CD4-positive, alpha-beta memory T cell (primary cell): Measurements from ENCODE around the gene PTPRD. TPM values are rescaled to one million over a fixed set of nuclear protein-coding genes. Genes with fewer than 3 reads are reported as not detected.

Source experiments
- CTCF ChIA-PET: fragments of 350-600 bp; sonication (Branson Sonifier 250); formaldehyde crosslinking; loops from one replicate; lab custom pipeline; 2021; ENCODE audit warnings: inconsistent platforms; ENCODE audit not compliant: partially characterized antibody; lab: Charles Lee
- POLR2A ChIA-PET: fragments of 350-600 bp; sonication (Branson Sonifier 250); formaldehyde crosslinking; loops from one replicate; lab custom pipeline; 2021; ENCODE audit not compliant: partially characterized antibody; lab: Charles Lee
- DNase-seq, 5 donors: peaks; one replicate each; pipeline versions ENCODE4 v3.0.0 to v3.0.0-alpha.2; 2020 to 2022; ENCODE audit warnings: mixed read lengths in 1 of 5
- H3K27ac ChIP-seq: one replicate; pipeline ENCODE4 v1.7.0; 2013; ENCODE audit warnings: low read depth, low read length
- H3K27me3 ChIP-seq: 2 replicates; pipeline ENCODE4 v1.7.0; 2013; ENCODE audit warnings: mild to moderate bottlenecking, low read length, moderate library complexity; ENCODE audit not compliant: insufficient read depth
- H3K36me3 ChIP-seq: 2 replicates; pipeline ENCODE4 v1.7.0; 2013; ENCODE audit warnings: mild to moderate bottlenecking, low read length, moderate library complexity; ENCODE audit not compliant: insufficient read depth
- H3K4me1 ChIP-seq: 2 replicates; pipeline ENCODE4 v1.7.0; 2013; ENCODE audit warnings: mild to moderate bottlenecking, low read length, moderate library complexity; ENCODE audit not compliant: insufficient read depth
- H3K4me3 ChIP-seq, 2 donors: one replicate each; pipeline ENCODE4 v1.7.0; 2013; ENCODE audit warnings: low read length in 2 of 2, mild to moderate bottlenecking in 1 of 2
- H3K9me3 ChIP-seq, 2 donors: one replicate each; pipeline ENCODE4 v1.7.0; 2013; ENCODE audit warnings: low read length in 2 of 2, control low read depth in 1 of 2; ENCODE audit not compliant: control insufficient read depth in 1 of 2
- H3K27ac Mint-ChIP-seq, 7 donors: one replicate each; pipeline ENCODE4 v1.8.0; 2020 to 2021; ENCODE audit warnings: mixed read lengths in 7 of 7, mild to moderate bottlenecking in 6 of 7, inconsistent platforms in 3 of 7, moderate library complexity in 3 of 7
- H3K27me3 Mint-ChIP-seq, 2 donors: one replicate each; pipeline ENCODE4 v1.8.0; 2020 to 2021; ENCODE audit warnings: mixed read lengths in 2 of 2
- H3K36me3 Mint-ChIP-seq, 2 donors: one replicate each; pipeline ENCODE4 v1.8.0; 2020 to 2021; ENCODE audit warnings: mixed read lengths in 2 of 2, inconsistent platforms in 1 of 2, mild to moderate bottlenecking in 1 of 2
- H3K4me1 Mint-ChIP-seq, 4 donors: one replicate each; pipeline ENCODE4 v1.8.0; 2020 to 2021; ENCODE audit warnings: mixed read lengths in 4 of 4, mild to moderate bottlenecking in 1 of 4
- H3K4me3 Mint-ChIP-seq, 8 donors: one replicate each; pipeline ENCODE4 v1.8.0; 2020 to 2021; ENCODE audit warnings: mixed read lengths in 8 of 8, mild to moderate bottlenecking in 7 of 8, moderate library complexity in 6 of 8, inconsistent platforms in 3 of 8
- H3K9me3 Mint-ChIP-seq, 8 donors: one replicate each; pipeline ENCODE4 v1.8.0; 2020 to 2021; ENCODE audit warnings: mixed read lengths in 8 of 8, mild to moderate bottlenecking in 5 of 8, inconsistent platforms in 3 of 8, moderate library complexity in 1 of 8
- intact Hi-C: fragments of 100-400 bp; cut with micrococcal nuclease; formaldehyde crosslinking; loops from one replicate; pipeline ENCODE4 v1.15.1; 2023
- polyA plus RNA-seq, 2 donors: library from polyadenylated mRNA; unstranded; fragments of 300-500 nt; fragmentation: Illumina TruSeq; gene quantifications; one replicate each; pipeline ENCODE4 v1.2.3, GENCODE V29; 2021
- total RNA-seq, 2 experiments: library from RNA; stranded (reverse); gene quantifications; one replicate each; pipeline ENCODE4 v1.2.3, GENCODE V29; 2021

The PTPRD gene
- total and polyA plus RNA-seq, 4 experiments from 2014 or later, result not detected

DNA sequence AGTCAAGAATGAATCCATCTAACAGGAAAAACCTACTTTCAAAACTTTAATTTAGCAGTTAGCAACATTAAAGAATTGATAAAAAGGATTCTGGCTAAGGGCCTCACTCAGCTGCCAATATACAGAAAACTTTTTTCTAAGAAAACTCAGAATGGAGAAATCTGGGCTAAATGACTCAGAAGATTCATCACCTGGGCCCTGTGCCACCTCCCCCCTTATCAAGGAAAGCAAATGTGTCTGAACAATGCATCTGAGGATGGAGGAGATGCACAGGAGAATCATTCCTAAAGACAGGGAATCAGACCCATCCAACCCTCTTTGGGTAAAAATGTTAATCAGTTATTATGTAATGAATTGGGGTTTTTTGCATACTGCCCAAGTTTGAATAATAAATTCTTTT, 2221.2 kb downstream of the PTPRD start:
- no peaks in the 10 kb centered on the region for H3K4me1 Mint-ChIP-seq
- Histone ChIP-seq H3K36me3 (no peaks in the 10 kb centered on the region), H3K27ac (no peak overlapping the region), H3K9me3 (no peaks in the 10 kb centered on the region), H3K4me1 (no peaks in the 10 kb centered on the region), H3K4me3 (no peak overlapping the region), H3K27me3 (no peaks in the 10 kb centered on the region)
- no peaks in the 10 kb centered on the region for H3K36me3 Mint-ChIP-seq
- ChIA-PET CTCF (no interaction called here), POLR2A (no interaction called here)
- intact Hi-C loops, result no loop called here
- H3K9me3 Mint-ChIP-seq, result no peaks in the 10 kb centered on the region
- no peak overlapping the region for H3K27ac Mint-ChIP-seq
- H3K4me3 Mint-ChIP-seq, result no peak overlapping the region
- no peak for DNase-seq
- no peaks in the 10 kb centered on the region for H3K27me3 Mint-ChIP-seq

DNA sequence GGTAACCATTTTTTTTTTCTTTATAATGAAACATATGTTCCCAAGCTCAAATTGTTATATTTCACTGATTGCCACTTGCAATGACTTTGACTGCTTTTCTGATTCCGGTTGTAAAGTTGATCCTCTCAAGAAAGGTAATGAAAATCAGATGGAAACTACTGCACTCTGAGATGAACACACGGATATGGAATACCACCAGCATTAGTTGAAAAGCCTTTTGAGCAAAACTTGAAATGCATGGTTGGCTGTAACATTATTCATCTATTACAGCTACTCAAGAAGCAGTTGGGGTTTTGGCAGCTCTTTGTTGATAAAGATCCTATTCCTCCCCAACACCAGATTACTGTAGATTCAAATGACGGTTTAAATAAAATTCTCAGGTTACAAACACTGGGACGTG, 2221.7 kb downstream of the PTPRD start:
- Histone ChIP-seq H3K9me3 (no peaks in the 10 kb centered on the region), H3K36me3 (no peaks in the 10 kb centered on the region), H3K27me3 (no peaks in the 10 kb centered on the region), H3K27ac (no peak overlapping the region), H3K4me3 (no peak overlapping the region), H3K4me1 (no peaks in the 10 kb centered on the region)
- ChIA-PET POLR2A (no interaction called here), CTCF (no interaction called here)
- Mint-ChIP-seq H3K4me1 (no peaks in the 10 kb centered on the region), H3K4me3 (no peak overlapping the region), H3K36me3 (no peaks in the 10 kb centered on the region), H3K27ac (no peak overlapping the region), H3K27me3 (no peaks in the 10 kb centered on the region), H3K9me3 (no peaks in the 10 kb centered on the region)
- DNase-seq, result no peak
- intact Hi-C loops, result no loop called here

DNA sequence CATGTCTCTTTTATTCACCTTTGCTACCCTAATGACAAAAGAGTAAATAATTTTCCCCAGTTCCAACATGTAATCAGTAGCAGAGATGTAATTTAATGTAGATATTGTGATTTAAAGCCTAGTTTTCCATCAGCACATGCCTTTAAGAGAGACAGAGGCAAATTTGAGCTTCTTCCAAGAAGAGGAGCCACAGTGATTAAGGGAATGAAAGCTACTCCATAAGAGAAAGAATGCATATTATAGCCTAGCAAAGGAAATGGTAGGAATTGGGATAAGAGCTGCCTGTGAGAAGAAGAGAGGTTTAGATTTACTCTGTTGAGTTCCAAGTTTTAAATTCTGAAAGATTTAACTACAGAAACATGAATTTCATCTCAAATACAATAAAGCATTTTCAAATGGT, 2222.2 kb downstream of the PTPRD start:
- Mint-ChIP-seq H3K4me1 (no peaks in the 10 kb centered on the region), H3K9me3 (no peaks in the 10 kb centered on the region), H3K4me3 (no peak overlapping the region), H3K27me3 (no peaks in the 10 kb centered on the region), H3K27ac (no peak overlapping the region), H3K36me3 (no peaks in the 10 kb centered on the region)
- ChIA-PET CTCF (no interaction called here), POLR2A (no interaction called here)
- DNase-seq, result no peak
- intact Hi-C loops, result no loop called here
- H3K27me3 ChIP-seq, result no peaks in the 10 kb centered on the region
- H3K4me3 ChIP-seq, result no peak overlapping the region
- no peaks in the 10 kb centered on the region for H3K36me3 ChIP-seq
- H3K4me1 ChIP-seq, result no peaks in the 10 kb centered on the region
- no peak overlapping the region for H3K27ac ChIP-seq
- no peaks in the 10 kb centered on the region for H3K9me3 ChIP-seq

DNA sequence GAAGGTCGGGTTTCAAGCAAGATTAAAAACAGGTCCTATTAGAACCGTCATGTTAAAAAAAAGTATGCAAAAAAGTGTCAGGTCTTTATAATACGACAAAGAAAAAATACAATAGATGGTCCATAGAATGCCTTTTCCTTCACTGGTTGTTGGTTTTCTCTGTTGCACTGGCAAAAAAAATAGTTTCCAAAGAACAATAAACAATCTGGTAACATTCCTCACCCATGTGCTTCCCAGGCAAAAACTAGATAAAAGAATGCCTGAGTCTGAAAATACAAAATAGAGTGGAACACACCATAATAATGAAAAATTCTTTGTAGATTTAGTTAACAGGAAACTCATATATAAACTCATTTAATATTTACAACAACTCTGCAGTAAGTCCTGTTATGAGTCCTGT, 2223.3 kb downstream of the PTPRD start:
- POLR2A ChIA-PET, result no interaction called here
- Histone ChIP-seq H3K4me1 (no peaks in the 10 kb centered on the region), H3K27ac (no peak overlapping the region), H3K36me3 (no peaks in the 10 kb centered on the region), H3K4me3 (no peak overlapping the region), H3K27me3 (no peaks in the 10 kb centered on the region), H3K9me3 (no peaks in the 10 kb centered on the region)
- DNase-seq, result no peak
- Mint-ChIP-seq H3K27ac (no peak overlapping the region), H3K36me3 (no peaks in the 10 kb centered on the region), H3K4me3 (no peak overlapping the region), H3K4me1 (no peaks in the 10 kb centered on the region), H3K27me3 (no peaks in the 10 kb centered on the region), H3K9me3 (no peaks in the 10 kb centered on the region)
- CTCF ChIA-PET, result no interaction called here
- intact Hi-C loops, result no loop called here

DNA sequence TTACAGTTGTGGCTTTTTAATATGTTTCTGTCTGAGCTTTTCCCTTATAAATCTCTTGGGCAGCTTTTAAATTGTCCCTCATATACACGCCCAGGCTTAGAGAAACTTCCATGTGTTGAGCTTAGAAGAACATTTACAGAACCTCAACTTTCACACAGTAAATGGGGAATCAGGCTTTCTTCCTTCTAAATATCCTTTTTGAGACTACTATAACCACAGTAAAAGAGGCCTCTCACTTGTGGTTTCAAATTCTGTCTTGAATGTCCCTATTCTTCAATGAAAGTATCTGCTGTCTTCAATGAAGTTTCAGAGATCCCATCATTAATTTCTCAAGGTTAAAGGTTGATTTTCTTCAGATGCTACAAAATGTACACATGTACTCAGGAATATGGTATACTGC, 2224.7 kb downstream of the PTPRD start:
- CTCF ChIA-PET, result no interaction called here
- Mint-ChIP-seq H3K27me3 (no peaks in the 10 kb centered on the region), H3K27ac (no peak overlapping the region), H3K4me1 (no peaks in the 10 kb centered on the region), H3K4me3 (no peak overlapping the region), H3K9me3 (no peaks in the 10 kb centered on the region), H3K36me3 (no peaks in the 10 kb centered on the region)
- Histone ChIP-seq H3K4me3 (no peak overlapping the region), H3K36me3 (no peaks in the 10 kb centered on the region), H3K9me3 (no peaks in the 10 kb centered on the region), H3K4me1 (no peaks in the 10 kb centered on the region), H3K27me3 (no peaks in the 10 kb centered on the region), H3K27ac (no peak overlapping the region)
- no peak for DNase-seq
- POLR2A ChIA-PET, result no interaction called here
- intact Hi-C loops, result no loop called here

DNA sequence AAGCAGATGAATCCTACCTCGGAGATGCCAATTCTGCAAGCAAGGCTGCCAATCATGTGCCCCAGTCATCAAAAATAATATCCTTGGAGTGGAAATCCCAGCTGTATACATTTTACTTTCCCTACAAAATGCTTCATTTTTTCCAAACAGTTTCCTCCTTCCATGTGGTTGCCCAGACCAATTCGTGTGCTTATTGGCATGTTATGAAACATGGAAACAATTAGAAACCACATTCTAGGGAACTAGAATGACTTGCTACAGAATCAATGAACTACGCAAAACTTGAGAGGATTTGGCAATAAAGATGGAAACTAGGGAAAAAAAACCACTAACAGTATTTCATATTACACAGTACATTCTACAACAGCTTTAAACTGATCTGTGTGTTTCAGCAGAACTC, 2228.7 kb downstream of the PTPRD start:
- CTCF ChIA-PET, result no interaction called here
- POLR2A ChIA-PET, result no interaction called here
- H3K36me3 Mint-ChIP-seq, result no peaks in the 10 kb centered on the region
- intact Hi-C loops, result no loop called here
- Histone ChIP-seq H3K4me1 (no peaks in the 10 kb centered on the region), H3K36me3 (no peaks in the 10 kb centered on the region), H3K27me3 (no peaks in the 10 kb centered on the region), H3K27ac (no peak overlapping the region), H3K9me3 (no peaks in the 10 kb centered on the region), H3K4me3 (no peak overlapping the region)
- H3K9me3 Mint-ChIP-seq, result no peaks in the 10 kb centered on the region
- no peaks in the 10 kb centered on the region for H3K4me1 Mint-ChIP-seq
- no peak overlapping the region for H3K27ac Mint-ChIP-seq
- no peaks in the 10 kb centered on the region for H3K27me3 Mint-ChIP-seq
- no peak for DNase-seq
- no peak overlapping the region for H3K4me3 Mint-ChIP-seq

DNA sequence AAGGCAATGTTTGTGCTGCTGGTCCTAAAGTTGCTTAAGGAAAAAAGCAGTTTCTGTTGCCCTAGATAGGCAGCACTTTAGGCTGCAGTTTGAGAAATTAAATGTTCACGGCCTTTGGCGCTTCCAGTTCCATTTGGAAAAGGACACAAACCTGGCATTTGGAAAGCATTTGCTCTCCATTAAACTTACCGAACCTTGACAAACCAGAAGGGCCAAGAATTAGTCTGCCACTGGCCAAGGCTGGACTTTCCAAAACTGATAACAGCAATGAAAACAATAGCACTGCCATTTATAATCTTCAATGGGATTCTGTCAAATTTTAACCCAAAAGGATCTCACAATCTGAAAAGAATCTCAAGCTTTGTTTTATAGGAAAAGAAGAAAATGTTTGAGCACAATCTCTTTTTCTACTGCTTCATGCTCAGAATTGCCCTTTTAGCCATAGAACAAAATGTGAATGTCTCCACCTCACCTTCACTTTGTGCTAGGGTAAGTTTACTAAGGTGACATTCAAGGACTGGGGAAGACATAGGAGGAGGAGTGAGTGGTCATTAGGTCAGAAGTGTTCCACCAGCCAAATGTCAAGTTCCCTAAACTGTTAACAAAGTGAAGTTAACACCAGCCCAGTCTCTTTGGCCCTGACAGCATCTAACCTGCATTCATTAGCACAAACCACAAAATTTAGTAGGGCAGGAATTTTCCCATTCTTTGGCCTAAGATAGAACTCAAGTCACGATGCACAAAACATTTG, 2229.8 kb downstream of the PTPRD start:
- Mint-ChIP-seq H3K4me3 (no peak overlapping the region), H3K27ac (no peak overlapping the region), H3K27me3 (no peaks in the 10 kb centered on the region), H3K9me3 (no peaks in the 10 kb centered on the region), H3K4me1 (no peaks in the 10 kb centered on the region), H3K36me3 (no peaks in the 10 kb centered on the region)
- DNase-seq, result no peak
- Histone ChIP-seq H3K27ac (no peak overlapping the region), H3K4me3 (no peak overlapping the region), H3K4me1 (no peaks in the 10 kb centered on the region), H3K27me3 (no peaks in the 10 kb centered on the region), H3K36me3 (no peaks in the 10 kb centered on the region), H3K9me3 (no peaks in the 10 kb centered on the region)
- POLR2A ChIA-PET, result no interaction called here
- intact Hi-C loops, result no loop called here
- CTCF ChIA-PET, result no interaction called here

DNA sequence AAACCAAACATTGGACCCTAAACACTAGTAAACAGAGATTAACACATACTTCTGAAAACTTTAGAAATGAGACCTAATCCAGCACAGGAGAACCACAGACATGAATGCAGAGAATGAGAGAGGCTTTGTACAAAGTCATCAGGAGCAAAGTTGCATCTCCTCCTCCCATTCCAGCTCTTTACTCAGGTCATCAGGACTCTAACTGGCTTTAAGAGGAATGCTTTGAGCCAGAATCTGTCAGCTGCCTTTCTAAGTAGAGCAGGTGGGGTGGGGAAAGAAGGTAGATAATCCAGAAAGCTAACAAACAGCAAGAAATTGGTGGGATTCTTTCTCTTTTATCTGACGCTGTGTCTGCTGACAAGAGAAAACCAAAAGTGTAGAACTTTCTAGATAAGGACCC, 2230.5 kb downstream of the PTPRD start:
- H3K36me3 Mint-ChIP-seq, result no peaks in the 10 kb centered on the region
- intact Hi-C loops, result no loop called here
- ChIA-PET CTCF (no interaction called here), POLR2A (no interaction called here)
- no peak overlapping the region for H3K4me3 Mint-ChIP-seq
- Histone ChIP-seq H3K27me3 (no peaks in the 10 kb centered on the region), H3K36me3 (no peaks in the 10 kb centered on the region), H3K4me3 (no peak overlapping the region), H3K27ac (no peak overlapping the region), H3K9me3 (no peaks in the 10 kb centered on the region), H3K4me1 (no peaks in the 10 kb centered on the region)
- no peak for DNase-seq
- no peaks in the 10 kb centered on the region for H3K4me1 Mint-ChIP-seq
- H3K27me3 Mint-ChIP-seq, result no peaks in the 10 kb centered on the region
- H3K9me3 Mint-ChIP-seq, result no peaks in the 10 kb centered on the region
- H3K27ac Mint-ChIP-seq, result no peak overlapping the region
